Ascending aorta (tissue), 2 donors: ENCODE measurements around the gene KRT39. TPM values are rescaled to one million over a fixed set of nuclear protein-coding genes. Genes with fewer than 3 reads are reported as not detected.

Experiments used
- DNase-seq, 2 donors: peaks; one replicate each; pipeline ENCODE4 v3.0.0-alpha.2; 2019; ENCODE audit warnings: low spot score in 2 of 2
- H3K27ac ChIP-seq, 2 donors: fragments of 200-600 bp; sonication (generic); one replicate each; pipeline ENCODE4 v1.5.1; 2016 to 2017; ENCODE audit warnings: mild to moderate bottlenecking in 1 of 2
- H3K27me3 ChIP-seq: fragments of 200-600 bp; sonication (generic); one replicate; pipeline ENCODE4 v1.5.1; 2017
- H3K36me3 ChIP-seq, 2 donors: fragments of 200-600 bp; sonication (generic); one replicate each; pipeline ENCODE4 v1.5.1; 2016
- H3K4me1 ChIP-seq, 2 donors: fragments of 200-600 bp; sonication (generic); one replicate each; pipeline ENCODE4 v1.5.1; 2016 to 2017; ENCODE audit warnings: mild to moderate bottlenecking in 1 of 2
- H3K4me3 ChIP-seq, 2 donors: fragments of 200-600 bp; sonication (generic); one replicate each; pipeline ENCODE4 v1.5.1; 2016 to 2017; ENCODE audit warnings: mild to moderate bottlenecking in 1 of 2
- H3K9me3 ChIP-seq, 2 donors: fragments of 200-600 bp; sonication (generic); one replicate each; pipeline ENCODE4 v1.5.1; 2016
- CTCF ChIP-seq, 3 experiments: fragments of 200-600 bp in 2 of 3; fragments of 450-650 bp in 1 of 3; sonication (generic) in 2 of 3; IDR thresholded peaks; one replicate each; pipeline ENCODE4 v1.5.1; 2016 to 2019; ENCODE audit warnings: antibody characterized with exemption in 3 of 3, mild to moderate bottlenecking in 1 of 3, moderate library complexity in 1 of 3
- intact Hi-C: fragments of 100-400 bp; cut with DNase I; formaldehyde crosslinking; loops from one replicate; pipeline ENCODE4 v1.15.1; 2023
- total RNA-seq: library from RNA; depleted of rRNA; stranded (reverse); fragments of >200 nt; gene quantifications from one replicate; pipeline ENCODE4 v1.1.0, GENCODE V29; 2016

Gene KRT39
- total RNA-seq, 1 donor from 2014 or later, result not detected

DNA sequence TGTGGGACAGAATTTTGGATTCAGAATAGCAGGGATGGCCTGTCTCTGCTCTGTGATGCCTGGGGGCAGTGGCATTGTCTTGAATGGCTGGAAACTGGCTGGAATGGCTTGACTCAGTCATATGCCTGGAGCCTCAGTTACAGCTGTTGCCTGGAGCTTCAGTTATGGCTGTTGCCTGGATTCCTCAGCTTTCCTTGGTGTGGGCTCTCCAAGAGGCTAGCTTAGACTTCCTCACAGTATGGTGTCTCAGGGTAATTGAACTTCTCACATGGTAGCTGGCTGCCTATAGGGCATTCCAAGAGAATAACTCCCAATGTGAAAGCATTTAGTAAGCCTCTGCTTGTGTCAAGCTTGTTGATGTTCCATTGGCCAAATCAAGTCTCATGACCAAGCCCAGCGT is 50.4 kb downstream of the KRT39 start:
- no peak overlapping the region for H3K27ac ChIP-seq
- H3K4me3 ChIP-seq, result no peak overlapping the region
- no peaks in the 10 kb centered on the region for H3K36me3 ChIP-seq
- no peak for TF ChIP-seq CTCF (IDR thresholded peaks at IDR 0.05)
- intact Hi-C loops, result no loop called here
- no peaks in the 10 kb centered on the region for H3K4me1 ChIP-seq
- no peaks in the 10 kb centered on the region for H3K9me3 ChIP-seq
- DNase-seq, result no peak
- no peaks in the 10 kb centered on the region for H3K27me3 ChIP-seq

DNA sequence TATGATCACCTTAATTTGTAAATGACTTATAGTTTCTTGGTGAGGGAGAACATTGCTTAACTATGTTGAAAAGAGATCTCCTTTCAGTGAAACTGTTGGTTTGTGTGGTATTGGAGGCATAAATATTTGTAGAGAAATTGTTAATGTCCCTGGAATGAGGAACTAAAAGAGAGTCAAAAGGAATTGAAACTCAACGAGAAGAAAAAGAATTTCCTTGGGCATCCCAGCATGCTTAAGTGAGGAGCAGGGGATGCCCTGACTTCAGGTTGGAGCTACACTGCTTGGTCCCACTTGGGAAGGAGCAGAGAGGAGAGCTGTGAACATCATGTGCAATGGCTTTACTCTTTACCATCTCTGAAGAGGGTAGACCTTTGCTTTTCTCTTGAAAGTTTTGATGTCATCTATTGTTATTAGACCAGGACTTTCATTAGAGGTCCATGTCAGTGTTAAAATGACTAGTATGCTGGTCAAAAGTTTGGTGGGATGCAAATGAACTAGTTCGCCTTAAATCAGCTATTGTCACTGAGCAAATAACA is 51.0 kb downstream of the KRT39 start:
- Histone ChIP-seq H3K4me3 (no peak overlapping the region), H3K27me3 (no peaks in the 10 kb centered on the region), H3K9me3 (no peaks in the 10 kb centered on the region), H3K36me3 (no peaks in the 10 kb centered on the region), H3K4me1 (peaks cover 0 to 2% of the 10 kb centered on the region in 2 donors), H3K27ac (no peak overlapping the region)
- intact Hi-C loops, result no loop called here
- no peak for DNase-seq
- no peak for TF ChIP-seq CTCF (IDR thresholded peaks at IDR 0.05)

DNA sequence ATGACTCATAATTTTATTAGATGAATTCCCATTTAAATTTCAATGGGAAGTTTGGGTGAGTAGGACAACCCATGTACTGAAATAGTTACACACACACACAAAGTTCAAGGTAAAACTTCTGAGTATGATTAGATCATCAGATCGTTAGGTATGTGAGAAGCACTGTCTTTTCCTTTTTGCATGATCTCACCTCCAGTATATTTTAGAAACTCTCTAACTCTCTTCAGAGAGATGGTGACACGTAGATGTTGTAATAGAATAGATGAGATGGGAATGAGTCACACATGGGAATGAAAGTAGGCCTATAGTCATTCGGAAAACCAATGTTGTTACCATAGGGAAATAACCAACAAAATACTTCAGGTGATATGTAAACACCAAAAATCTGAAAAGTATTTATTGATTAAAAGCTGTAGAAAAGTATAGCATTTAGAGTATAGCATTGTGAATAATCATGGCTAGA is 51.5 kb downstream of the KRT39 start:
- no peaks in the 10 kb centered on the region for H3K27me3 ChIP-seq
- DNase-seq, result no peak
- no peak for TF ChIP-seq CTCF (IDR thresholded peaks at IDR 0.05)
- H3K9me3 ChIP-seq, result no peaks in the 10 kb centered on the region
- peaks cover under 1 to 7% of the 10 kb centered on the region in 2 donors for H3K4me1 ChIP-seq
- no peaks in the 10 kb centered on the region for H3K36me3 ChIP-seq
- intact Hi-C loops, result no loop called here
- H3K4me3 ChIP-seq, result no peak overlapping the region
- no peak overlapping the region for H3K27ac ChIP-seq

DNA sequence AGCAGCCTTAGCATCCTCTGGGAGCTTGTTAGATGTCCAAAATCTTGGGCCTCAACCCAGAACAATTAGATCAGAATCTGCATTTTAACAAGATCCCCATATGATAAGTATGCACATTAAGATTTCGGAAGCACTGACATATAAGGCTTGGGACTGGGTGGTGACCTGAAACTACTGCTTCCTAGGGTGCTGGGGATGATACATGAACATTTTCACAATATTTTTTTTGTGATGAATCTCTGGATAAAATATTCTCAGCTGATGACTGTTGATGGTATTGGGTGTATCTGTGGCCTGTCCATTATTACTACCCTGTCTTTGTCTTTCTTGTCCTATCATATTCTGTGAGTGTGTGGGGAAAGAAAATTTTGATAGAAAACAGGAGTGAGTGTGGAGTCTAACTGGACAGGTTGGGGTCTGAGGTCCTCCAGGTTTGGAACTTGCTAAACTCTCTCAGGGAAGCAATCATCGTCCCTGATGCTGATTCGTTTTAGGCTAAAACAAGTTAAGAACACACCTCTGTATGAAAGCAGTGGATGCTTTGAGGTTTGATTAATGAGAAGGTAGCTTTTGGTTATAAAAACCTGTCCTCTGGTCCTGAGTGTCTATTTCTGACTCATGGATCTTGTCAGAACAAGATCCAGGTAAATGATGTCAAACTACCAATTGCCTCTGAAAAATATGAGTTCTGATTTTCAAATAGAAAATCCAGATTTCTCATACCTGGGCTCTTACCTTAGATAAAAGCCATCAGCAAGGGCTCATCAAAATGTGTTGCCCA is 52.5 kb downstream of the KRT39 start:
- H3K27ac ChIP-seq, result no peak overlapping the region
- no peaks in the 10 kb centered on the region for H3K36me3 ChIP-seq
- no peak overlapping the region for H3K4me3 ChIP-seq
- no peak for DNase-seq
- peaks cover 8 to 16% of the 10 kb centered on the region in 2 donors for H3K4me1 ChIP-seq
- H3K27me3 ChIP-seq, result no peaks in the 10 kb centered on the region
- no peak for TF ChIP-seq CTCF (IDR thresholded peaks at IDR 0.05)
- intact Hi-C loops, result loop anchor here (5.0 kb wide), 1 partner anchor 408 kb away; no protein-coding TSS in a partner anchor
- H3K9me3 ChIP-seq, result no peaks in the 10 kb centered on the region

DNA sequence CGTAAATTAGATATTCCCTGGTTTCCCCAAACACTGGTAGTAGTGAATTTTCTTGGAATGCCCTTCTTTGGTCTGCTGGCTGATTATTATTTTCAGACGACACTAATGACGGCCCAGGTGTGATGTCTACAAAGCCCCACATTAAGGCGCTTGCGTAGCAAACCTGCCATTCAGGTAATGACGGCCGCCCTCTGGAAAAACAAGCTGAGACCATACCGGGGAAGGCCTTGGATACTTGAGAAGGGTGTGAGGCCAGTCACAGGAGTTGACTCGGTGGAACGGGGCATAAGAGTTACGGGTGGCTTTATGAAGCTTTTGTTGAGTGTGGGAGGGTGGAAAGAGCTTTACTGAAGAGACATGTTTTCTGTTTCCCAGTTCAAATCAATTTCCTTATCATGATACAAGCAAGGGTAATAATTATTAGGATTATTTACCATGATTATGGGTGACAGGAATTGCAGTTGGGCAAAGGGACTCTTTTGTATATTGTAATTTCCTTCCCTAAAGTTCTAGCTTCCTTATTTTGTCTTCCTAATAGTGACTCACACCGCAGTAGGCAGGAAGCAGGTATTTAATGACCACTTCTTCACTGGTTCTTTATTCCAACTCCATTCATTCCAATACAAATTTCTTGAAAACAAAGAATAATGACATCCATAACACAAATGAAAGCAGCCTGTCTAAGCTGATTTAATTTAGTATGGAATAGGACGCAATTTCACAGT is 54.1 kb downstream of the KRT39 start:
- Histone ChIP-seq H3K36me3 (no peaks in the 10 kb centered on the region), H3K27ac (no peak overlapping the region), H3K9me3 (no peaks in the 10 kb centered on the region), H3K4me1 (peaks cover 11 to 16% of the 10 kb centered on the region in 2 donors), H3K4me3 (no peak overlapping the region), H3K27me3 (no peaks in the 10 kb centered on the region)
- no peak for DNase-seq
- no peak for TF ChIP-seq CTCF (IDR thresholded peaks at IDR 0.05)
- intact Hi-C loops, result loop anchor here (5.0 kb wide), 1 partner anchor 410 kb away; no protein-coding TSS in a partner anchor
